Measurements from ENCODE around the gene MRPL39.

- TF ChIP-seq EZH2 (IDR thresholded peaks at IDR 0.05; ENCODE audit: insufficient read depth, low read length): no peak
- TF ChIP-seq, protein P1, sequence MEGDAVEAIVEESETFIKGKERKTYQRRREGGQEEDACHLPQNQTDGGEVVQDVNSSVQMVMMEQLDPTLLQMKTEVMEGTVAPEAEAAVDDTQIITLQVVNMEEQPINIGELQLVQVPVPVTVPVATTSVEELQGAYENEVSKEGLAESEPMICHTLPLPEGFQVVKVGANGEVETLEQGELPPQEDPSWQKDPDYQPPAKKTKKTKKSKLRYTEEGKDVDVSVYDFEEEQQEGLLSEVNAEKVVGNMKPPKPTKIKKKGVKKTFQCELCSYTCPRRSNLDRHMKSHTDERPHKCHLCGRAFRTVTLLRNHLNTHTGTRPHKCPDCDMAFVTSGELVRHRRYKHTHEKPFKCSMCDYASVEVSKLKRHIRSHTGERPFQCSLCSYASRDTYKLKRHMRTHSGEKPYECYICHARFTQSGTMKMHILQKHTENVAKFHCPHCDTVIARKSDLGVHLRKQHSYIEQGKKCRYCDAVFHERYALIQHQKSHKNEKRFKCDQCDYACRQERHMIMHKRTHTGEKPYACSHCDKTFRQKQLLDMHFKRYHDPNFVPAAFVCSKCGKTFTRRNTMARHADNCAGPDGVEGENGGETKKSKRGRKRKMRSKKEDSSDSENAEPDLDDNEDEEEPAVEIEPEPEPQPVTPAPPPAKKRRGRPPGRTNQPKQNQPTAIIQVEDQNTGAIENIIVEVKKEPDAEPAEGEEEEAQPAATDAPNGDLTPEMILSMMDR (IDR thresholded peaks at IDR 0.05; ENCODE audit: insufficient read depth, low read depth, low read length): no peak
These were observed 29.0 kb downstream of the MRPL39 start for GRCh38 chr21:25578056-25578961.
